H1 (cell line): ENCODE results near the gene YIF1B. TPM values are rescaled to one million over a fixed set of nuclear protein-coding genes. Genes with fewer than 3 reads are reported as not detected.
A peak's percentile ranks its signal among the peaks of the same experiment; 100 is the strongest.

Source experiments
- CTCF ChIA-PET: fragments of 300-600 bp; sonication (Branson Sonifier 250); formaldehyde crosslinking; loops from one replicate; lab custom pipeline; 2021; ENCODE audit not compliant: partially characterized antibody; lab: Charles Lee
- POLR2A ChIA-PET: fragments of 300-600 bp; sonication (Branson Sonifier 250); formaldehyde crosslinking; loops from one replicate; lab custom pipeline; 2021; ENCODE audit warnings: inconsistent platforms; ENCODE audit not compliant: partially characterized antibody; lab: Charles Lee
- DNase-seq, 2 experiments: peaks; one replicate each; pipeline versions ENCODE4 v3.0.0 to v3.0.0-alpha.2; 2010 to 2022; ENCODE audit warnings: low spot score in 2 of 2, low read depth in 1 of 2, mixed read lengths in 1 of 2
- FAIRE-seq: peaks from 2 replicates; lab custom pipeline; 2011; peaks lifted over from hg19 to GRCh38; lab: Jason Lieb, UNC
- H2AFZ ChIP-seq: 2 replicates; pipeline ENCODE4 v1.8.1; 2012; ENCODE audit warnings: low read length, inconsistent platforms
- H2AK5ac ChIP-seq: 2 replicates; pipeline ENCODE4 v1.6.1; 2013; ENCODE audit warnings: low read depth, low read length
- H2BK120ac ChIP-seq: replicated peaks from 2 replicates; pipeline ENCODE3; 2013; ENCODE audit warnings: low read depth, low read length, inconsistent platforms
- H2BK12ac ChIP-seq: 2 replicates; pipeline ENCODE4 v1.6.1; 2013; ENCODE audit warnings: low read depth, low read length
- H2BK15ac ChIP-seq: 2 replicates; pipeline ENCODE4 v1.6.1; 2013; ENCODE audit warnings: low read length
- H2BK20ac ChIP-seq: 2 replicates; pipeline ENCODE4 v1.6.1; 2013; ENCODE audit warnings: low read length
- H2BK5ac ChIP-seq: 2 replicates; pipeline ENCODE4 v1.6.1; 2013; ENCODE audit warnings: low read depth, low read length
- H3K14ac ChIP-seq: 2 replicates; pipeline ENCODE4 v1.6.1; 2013; ENCODE audit warnings: inconsistent platforms; ENCODE audit not compliant: insufficient read length
- H3K18ac ChIP-seq: 2 replicates; pipeline ENCODE4 v1.6.1; 2013; ENCODE audit warnings: low read length; ENCODE audit errors: extremely low read depth
- H3K23ac ChIP-seq: 2 replicates; pipeline ENCODE4 v1.6.1; 2013; ENCODE audit warnings: inconsistent platforms; ENCODE audit not compliant: insufficient read length
- H3K23me2 ChIP-seq: 2 replicates; pipeline ENCODE4 v1.6.1; 2013; ENCODE audit warnings: low read depth, low read length
- H3K27ac ChIP-seq: 2 replicates; pipeline ENCODE4 v1.6.1; 2011; ENCODE audit warnings: low read depth, low read length, inconsistent platforms
- H3K27me3 ChIP-seq, 4 experiments: replicated peaks in 1 of 4; 1 replicate in 1 of 4; 2 replicates in 3 of 4; pipeline versions ENCODE4 v1.6.1 to v1.8.1; 2011 to 2013; ENCODE audit warnings: low read length in 3 of 4, mild to moderate bottlenecking in 3 of 4, inconsistent platforms in 2 of 4, mixed read lengths in 2 of 4, moderate library complexity in 1 of 4; ENCODE audit not compliant: control insufficient read depth in 3 of 4, insufficient read depth in 3 of 4; ENCODE audit errors: extremely low read depth in 1 of 4
- H3K36me3 ChIP-seq, 4 experiments: 2 replicates each; pipeline versions ENCODE4 v1.6.1 to v1.8.1; 2011 to 2013; ENCODE audit warnings: mild to moderate bottlenecking in 4 of 4, low read length in 3 of 4, moderate library complexity in 2 of 4, control low read depth in 1 of 4, inconsistent platforms in 1 of 4; ENCODE audit not compliant: insufficient read depth in 4 of 4, control insufficient read depth in 2 of 4
- H3K4ac ChIP-seq: replicated peaks from 2 replicates; pipeline ENCODE3; 2013; ENCODE audit warnings: low read length, low read depth, mixed read lengths, inconsistent platforms; ENCODE audit not compliant: insufficient read length
- H3K4me1 ChIP-seq, 4 experiments: replicated peaks in 1 of 4; 1 replicate in 1 of 4; 2 replicates in 3 of 4; pipeline versions ENCODE4 v1.6.1 to v1.8.1; 2011 to 2013; ENCODE audit warnings: low read length in 3 of 4, inconsistent platforms in 2 of 4, mixed read lengths in 1 of 4; ENCODE audit not compliant: insufficient read depth in 4 of 4, control insufficient read depth in 3 of 4
- H3K4me2 ChIP-seq, 2 experiments: 2 replicates each; pipeline versions ENCODE4 v1.6.1 to v1.8.1; 2011 to 2013; ENCODE audit warnings: low read depth in 2 of 2, low read length in 2 of 2, control low read depth in 1 of 2, inconsistent platforms in 1 of 2, mild to moderate bottlenecking in 1 of 2; ENCODE audit not compliant: insufficient read depth in 1 of 2
- H3K4me3 ChIP-seq, 4 experiments: fragments of 200-600, 300-600 bp in 1 of 4; sonication (generic), shearing (Covaris generic), sonication (Bioruptor Twin) in 1 of 4; 2 replicates each; pipeline versions ENCODE4 v1.5.1 to v1.8.1; 2011 to 2016; ENCODE audit warnings: low read length in 4 of 4, low read depth in 3 of 4, control low read depth in 2 of 4, inconsistent platforms in 2 of 4, mild to moderate bottlenecking in 2 of 4, mixed read lengths in 1 of 4, moderate library complexity in 1 of 4; ENCODE audit not compliant: insufficient read depth in 2 of 4; ENCODE audit errors: extremely low read depth in 1 of 4
- H3K56ac ChIP-seq: replicated peaks from 2 replicates; pipeline ENCODE3; 2013; ENCODE audit warnings: low read depth, mild to moderate bottlenecking, mixed read lengths, low read length, inconsistent platforms; ENCODE audit not compliant: insufficient read length
- H3K79me1 ChIP-seq: 2 replicates; pipeline ENCODE4 v1.6.1; 2013; ENCODE audit warnings: low read depth, low read length, control low read depth
- H3K79me2 ChIP-seq, 2 experiments: 2 replicates each; pipeline versions ENCODE4 v1.6.1 to v1.8.1; 2012 to 2013; ENCODE audit warnings: low read length in 2 of 2, mild to moderate bottlenecking in 2 of 2, inconsistent platforms in 1 of 2; ENCODE audit not compliant: insufficient read depth in 2 of 2, control insufficient read depth in 1 of 2
- H3K9ac ChIP-seq, 4 experiments: replicated peaks in 1 of 4; 1 replicate in 1 of 4; 2 replicates in 3 of 4; pipeline versions ENCODE4 v1.6.1 to v1.8.1; 2011 to 2013; ENCODE audit warnings: low read depth in 3 of 4, low read length in 3 of 4, control low read depth in 2 of 4, mild to moderate bottlenecking in 2 of 4, moderate library complexity in 2 of 4, inconsistent platforms in 1 of 4; ENCODE audit errors: extremely low read depth in 1 of 4
- H3K9me3 ChIP-seq, 2 experiments: 2 replicates each; pipeline versions ENCODE4 v1.6.1 to v1.8.1; 2012 to 2013; ENCODE audit warnings: mild to moderate bottlenecking in 2 of 2, moderate library complexity in 2 of 2, control low read depth in 1 of 2, inconsistent platforms in 1 of 2, low read depth in 1 of 2, low read length in 1 of 2, mixed read lengths in 1 of 2; ENCODE audit not compliant: insufficient read depth in 2 of 2
- H4K20me1 ChIP-seq, 2 experiments: replicated peaks in 1 of 2; 2 replicates each; pipeline versions ENCODE3 to v1.8.1; 2011 to 2013; ENCODE audit warnings: inconsistent platforms in 2 of 2, low read length in 2 of 2, mild to moderate bottlenecking in 1 of 2; ENCODE audit not compliant: insufficient read depth in 2 of 2, control insufficient read depth in 1 of 2
- H4K5ac ChIP-seq: 2 replicates; pipeline ENCODE4 v1.6.1; 2013; ENCODE audit warnings: low read length, low read depth, mixed read lengths, inconsistent platforms; ENCODE audit not compliant: insufficient read length
- H4K8ac ChIP-seq: 2 replicates; pipeline ENCODE4 v1.8.0; 2013; ENCODE audit warnings: mild to moderate bottlenecking, moderate library complexity, low read length, inconsistent platforms; ENCODE audit not compliant: insufficient read depth; ENCODE audit errors: extremely low read depth
- H4K91ac ChIP-seq: replicated peaks from 2 replicates; pipeline ENCODE3; 2013; ENCODE audit warnings: low read length, mixed read lengths, inconsistent platforms; ENCODE audit not compliant: insufficient read length
- CREB1 ChIP-seq: IDR thresholded peaks from 2 replicates; pipeline ENCODE4 v1.6.1; 2012; ENCODE audit warnings: inconsistent platforms
- FOSL1 ChIP-seq: IDR thresholded peaks from 2 replicates; pipeline ENCODE4 v1.6.1; 2011; ENCODE audit warnings: mild to moderate bottlenecking, low read depth, low read length, moderate library complexity; ENCODE audit not compliant: insufficient read depth
- JUN ChIP-seq: IDR thresholded peaks from 2 replicates; pipeline ENCODE4 v1.6.1; 2011; ENCODE audit warnings: low read depth, mild to moderate bottlenecking, improper control_type of control experiment, low read length
- KDM1A ChIP-seq: fragments of 200-600, 300-600 bp; sonication (generic); IDR thresholded peaks from 2 replicates; pipeline ENCODE4 v1.7.1; 2016; ENCODE audit warnings: mild to moderate bottlenecking, low read length, borderline replicate concordance
- MAFK ChIP-seq: IDR thresholded peaks from 2 replicates; pipeline ENCODE4 v1.6.1; 2012; ENCODE audit warnings: low read depth, mild to moderate bottlenecking, improper control_type of control experiment, low read length
- POLR2A ChIP-seq, 2 experiments: IDR thresholded peaks; 1 replicate in 1 of 2; 2 replicates in 1 of 2; pipeline ENCODE4 v1.6.1; 2011; ENCODE audit warnings: low read depth in 2 of 2, low read length in 2 of 2, mild to moderate bottlenecking in 2 of 2; ENCODE audit errors: control extremely low read depth in 1 of 2
- RFX5 ChIP-seq: IDR thresholded peaks from 2 replicates; pipeline ENCODE4 v1.6.1; 2011; ENCODE audit warnings: low read depth, low read length, improper control_type of control experiment, borderline replicate concordance
- RXRA ChIP-seq: IDR thresholded peaks from 2 replicates; pipeline ENCODE4 v1.6.1; 2011; ENCODE audit warnings: low read depth, mild to moderate bottlenecking, low read length, moderate library complexity; ENCODE audit not compliant: insufficient read depth
- SP1 ChIP-seq: IDR thresholded peaks from 2 replicates; pipeline ENCODE4 v1.6.1; 2011; ENCODE audit warnings: low read depth, low read length
- TBP ChIP-seq: IDR thresholded peaks from 2 replicates; pipeline ENCODE4 v1.6.1; 2011; ENCODE audit warnings: low read depth, low read length, improper control_type of control experiment
- WGBS, 2 experiments: shearing (Covaris generic) in 1 of 2; methylation state at CpG; one replicate each; pipeline versions ENCODE4 v1.1.6 to v1.1.7; 2013 to 2015; ENCODE audit warnings: low lambda C conversion rate in 2 of 2, mixed read lengths in 2 of 2, inconsistent platforms in 1 of 2, low coverage in 1 of 2, missing lambda C conversion rate in 1 of 2; ENCODE audit not compliant: insufficient replicate concordance in 2 of 2, insufficient coverage in 1 of 2, insufficient read length in 1 of 2; ENCODE audit errors: extremely low coverage in 1 of 2, missing lambda C conversion rate in 1 of 2; 5-methylcytosine and 5-hydroxymethylcytosine counted together
- polyA plus RNA-seq, 7 experiments: library from polyadenylated mRNA; depleted of rRNA in 3 of 7; stranded (reverse) in 5 of 7; unstranded in 2 of 7; fragments of >200 nt in 5 of 7; fragments of 200-250 nt in 2 of 7; gene quantifications; 1 replicate in 5 of 7; 2 replicates in 1 of 7; 4 replicates in 1 of 7; pipeline versions ENCODE4 v1.2.1 to v1.2.3, GENCODE V29; 2011 to 2013; ENCODE audit warnings: missing spikeins in 2 of 7, mixed read lengths in 2 of 7
- total RNA-seq: library from RNA; stranded (reverse); fragmentation: NEBNext Ultra II Directional; extraction: Animal tissue kit (Norgen Biotek cat#: 25700); gene quantifications from 2 replicates; pipeline ENCODE4 v1.2.1, GENCODE V29; 2021
- TF ChIP-seq, protein P1 (sequence below): IDR thresholded peaks from 2 replicates; pipeline ENCODE4 v1.6.1; 2012; ENCODE audit warnings: inconsistent platforms
- TF ChIP-seq, protein P2 (sequence below): IDR thresholded peaks from 2 replicates; pipeline ENCODE4 v1.6.1; 2012; ENCODE audit warnings: inconsistent platforms

YIF1B gene
- total and polyA plus RNA-seq, 2 of the 8 experiments (the other 6 are each of a cell fraction or from before 2014, with no cell fraction given): 89.6 to 305 TPM

DNA sequence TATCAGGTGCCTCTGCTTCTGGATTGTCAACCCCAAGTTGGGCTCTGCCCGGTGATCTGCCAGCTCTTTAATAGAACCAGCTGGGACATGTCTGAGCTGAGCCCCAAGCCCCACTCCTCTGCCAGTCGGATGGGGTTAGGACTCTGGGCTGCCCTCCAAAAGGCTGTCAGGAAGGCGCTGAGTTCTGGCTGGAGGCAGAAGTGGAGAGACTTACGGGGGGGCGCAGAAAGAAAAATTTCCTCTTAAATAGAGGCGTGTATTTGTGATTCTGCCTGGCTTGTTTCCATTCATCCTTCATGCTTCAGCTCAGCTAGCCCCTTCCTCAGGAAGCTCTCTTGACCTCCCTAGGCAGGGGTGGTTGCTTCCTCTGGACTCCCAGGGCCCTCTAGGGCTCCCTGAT is 2.9 kb upstream of the YIF1B start:
- Histone ChIP-seq H3K9ac (no peak overlapping the region), H3K27ac (no peak overlapping the region), H3K23ac (no peak overlapping the region), H2AK5ac (0 out of 2 replicates have a peak overlapping the region, but pooled peaks have one; percentile 15), H3K18ac (no peak overlapping the region), H4K8ac (no peak overlapping the region), H3K56ac (no peak overlapping the region), H3K79me1 (peaks cover 3% of the 10 kb centered on the region; the same call in 1 of the 2 replicates), H3K4me3 (peak overlapping the region in 1 of 4 experiments; percentile 76; a peak in 2 of 8 replicates), H2BK20ac (no peak overlapping the region), H3K14ac (no peak overlapping the region), H3K27me3 (peaks cover 0 to 33% (median 18%) of the 10 kb centered on the region in 4 experiments; a peak in 6 of 7 replicates), H3K36me3 (no peaks in the 10 kb centered on the region), H3K4me1 (peaks cover 0 to 9% (median 3%) of the 10 kb centered on the region in 4 experiments; a peak in 5 of 7 replicates), H2BK120ac (no peak overlapping the region), H3K79me2 (peaks cover 0 to 3% of the 10 kb centered on the region in 2 experiments; a peak in 1 of 4 replicates), H2BK5ac (no peak overlapping the region), H3K4ac (no peak overlapping the region), H2BK12ac (0 out of 2 replicates have a peak overlapping the region, but pooled peaks have one; percentile 40), H3K23me2 (peaks cover 15% of the 10 kb centered on the region; the same call in 1 of the 2 replicates), H4K91ac (no peak overlapping the region), H4K5ac (no peak overlapping the region), H4K20me1 (peaks cover 0 to 4% of the 10 kb centered on the region in 2 experiments), H3K9me3 (no peaks in the 10 kb centered on the region), H3K4me2 (peak overlapping the region in 1 of 2 experiments; percentile 87; a peak in 1 of 4 replicates), H2BK15ac (0 out of 2 replicates have a peak overlapping the region, but pooled peaks have one; percentile 72), H2AFZ (no peak overlapping the region)
- FAIRE-seq (no peak), DNase-seq (no peak)
- 83% methylated on average over 3 of the region's 6 CpGs; no CpG with 5 or more reads in 1 of the 2 experiments for WGBS, 2 experiments
- ChIA-PET POLR2A (interaction anchor here (0.7 to 2.0 kb wide), 10 partner anchors 8 to 67 kb away, joined by 3 to 6 read pairs (median 4); partner anchors contain the start of genes C19orf33 and PPP1R14A), CTCF (interaction anchor here (0.7 to 3.6 kb wide), 10 partner anchors 12 to 417 kb away, joined by 3 to 24 read pairs (median 3); partner anchors contain the start of genes CATSPERG and GGN)
- TF ChIP-seq RFX5 (no peak), KDM1A (no peak), TBP (no peak), FOSL1 (no peak), RXRA (no peak), JUN (no peak), MAFK (no peak), SP1 (no peak), CREB1 (no peak), POLR2A (IDR thresholded peaks at IDR 0.05; ENCODE audit: control extremely low read depth in 1 of 2, low read depth in 2 of 2, low read length in 2 of 2) (no peak)
- TF ChIP-seq, protein P1, sequence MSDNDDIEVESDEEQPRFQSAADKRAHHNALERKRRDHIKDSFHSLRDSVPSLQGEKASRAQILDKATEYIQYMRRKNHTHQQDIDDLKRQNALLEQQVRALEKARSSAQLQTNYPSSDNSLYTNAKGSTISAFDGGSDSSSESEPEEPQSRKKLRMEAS: no peak
- TF ChIP-seq, protein P2, sequence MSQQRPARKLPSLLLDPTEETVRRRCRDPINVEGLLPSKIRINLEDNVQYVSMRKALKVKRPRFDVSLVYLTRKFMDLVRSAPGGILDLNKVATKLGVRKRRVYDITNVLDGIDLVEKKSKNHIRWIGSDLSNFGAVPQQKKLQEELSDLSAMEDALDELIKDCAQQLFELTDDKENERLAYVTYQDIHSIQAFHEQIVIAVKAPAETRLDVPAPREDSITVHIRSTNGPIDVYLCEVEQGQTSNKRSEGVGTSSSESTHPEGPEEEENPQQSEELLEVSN: no peak
